GM21576 (cell line): Measurements from ENCODE around the gene HOXA5.

ENCODE experiments used
- ATAC-seq: cut with Tn5 transposase; IDR thresholded peaks from one replicate; pipeline ENCODE4 v1.9.1; 2021; ENCODE audit warnings: mild to moderate bottlenecking, moderate library complexity; ENCODE audit not compliant: unreplicated experiment

The HOXA5 gene

GRCh38 chr7:27143023-27143949 lies at the start of gene HOXA5:
TSS of gene HOXA5 (minus strand) at chr7:27143681. CDS start at chr7:27143607, 74 bp downstream.
- no peak for ATAC-seq

- ATAC-seq = no peak
These were observed 49.3 kb upstream of the HOXA5 start for GRCh38 chr7:27192546-27193334.

- ATAC-seq = no peak
These were observed 48.5 kb upstream of the HOXA5 start for GRCh38 chr7:27191833-27192545.

GRCh38 chr7:27191161-27191731 lies 47.8 kb upstream of the HOXA5 start:
- ATAC-seq = no peak

- no peak for ATAC-seq
These were observed 46.7 kb upstream of the HOXA5 start for GRCh38 chr7:27189997-27190748.

GRCh38 chr7:27189295-27189996 lies 46.0 kb upstream of the HOXA5 start:
- ATAC-seq = no peak

- ATAC-seq = no peak
These were observed 45.2 kb upstream of the HOXA5 start for GRCh38 chr7:27188386-27189294.

- ATAC-seq = no peak
These were observed 44.2 kb upstream of the HOXA5 start for GRCh38 chr7:27187475-27188385.

- ATAC-seq = no peak
These were observed 43.4 kb upstream of the HOXA5 start for GRCh38 chr7:27186668-27187474.

GRCh38 chr7:27185854-27186667 lies 42.6 kb upstream of the HOXA5 start:
- ATAC-seq = no peak

- no peak for ATAC-seq
These were observed 41.8 kb upstream of the HOXA5 start, which contains the start of gene HOXA11 for GRCh38 chr7:27185013-27185853. TSS of gene HOXA11 (minus strand) at chr7:27185232. CDS start at chr7:27185144, 88 bp downstream.

- ATAC-seq = no peak
These were observed 41.0 kb upstream of the HOXA5 start for GRCh38 chr7:27184337-27185012.

GRCh38 chr7:27183682-27184336 lies 40.3 kb upstream of the HOXA5 start:
- ATAC-seq = no peak
